GM21423 (cell line): Measurements from ENCODE around the gene PRR5.
A peak's percentile ranks its signal among the peaks of the same experiment; 100 is the strongest.

Source experiments
- ATAC-seq: cut with Tn5 transposase; IDR thresholded peaks from one replicate; pipeline ENCODE4 v1.9.1; 2021; ENCODE audit warnings: mild to moderate bottlenecking, moderate library complexity; ENCODE audit not compliant: unreplicated experiment

PRR5 gene

DNA sequence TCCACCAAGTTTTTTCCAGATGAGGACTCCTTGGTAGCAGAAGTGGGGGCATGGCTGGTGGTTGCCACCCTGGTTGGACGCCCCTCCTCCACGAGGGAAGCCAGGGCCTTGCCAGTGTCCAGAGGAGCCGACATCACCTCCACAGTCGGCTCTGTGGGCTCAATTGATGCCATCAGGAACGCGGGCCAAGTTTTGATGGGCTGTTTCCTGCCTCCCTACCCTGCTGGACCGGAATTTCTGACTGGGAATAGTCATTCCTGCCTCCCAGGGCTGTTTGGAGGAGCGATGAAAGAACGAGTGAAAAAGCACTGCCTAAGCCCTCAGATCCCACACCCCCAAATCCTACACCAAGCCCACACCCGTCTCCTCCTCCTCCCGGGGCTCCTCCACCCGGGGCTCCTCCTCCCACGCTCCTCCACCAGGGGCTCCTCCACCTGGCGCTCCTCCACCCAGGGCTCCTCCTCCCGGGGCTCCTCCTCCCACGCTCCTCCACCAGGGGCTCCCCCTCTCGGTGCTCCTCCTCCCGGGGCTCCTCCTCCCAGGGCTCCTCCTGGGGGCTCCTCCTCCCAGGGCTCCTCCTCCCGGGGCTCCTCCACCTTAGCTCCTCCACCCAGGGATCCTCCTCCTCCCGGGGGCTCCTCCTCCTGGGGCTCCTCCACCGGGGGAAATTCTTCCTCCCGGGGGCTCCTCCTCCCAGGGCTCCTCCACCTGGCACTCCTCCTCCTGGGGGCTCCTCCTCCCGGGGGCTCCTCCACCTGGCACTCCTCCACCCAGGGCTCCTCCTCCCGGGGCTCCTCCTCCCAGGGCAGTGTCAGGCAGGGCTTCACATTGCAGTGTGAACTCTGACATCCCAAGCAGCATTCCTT is 10.0 kb upstream of the PRR5 start:
- ATAC-seq = no peak

DNA sequence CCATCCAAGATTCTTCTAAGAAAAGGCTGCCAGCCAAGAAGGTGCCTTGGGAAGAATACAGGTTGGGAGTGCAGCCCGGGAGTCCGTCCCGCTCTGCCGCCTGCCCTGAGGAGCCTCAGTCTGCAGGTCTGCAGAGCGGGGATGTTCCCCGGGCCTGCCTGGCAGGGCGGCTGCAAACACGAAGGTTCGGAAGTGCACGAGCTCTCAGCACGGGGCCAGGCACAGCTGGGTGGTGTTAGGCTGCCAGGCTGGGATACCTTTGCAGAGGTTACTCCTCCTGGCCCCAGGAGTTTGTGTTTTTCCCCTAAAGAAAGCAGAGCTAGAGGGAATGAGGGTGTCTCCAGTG is 9.4 kb upstream of the PRR5 start:
- ATAC-seq = no peak

DNA sequence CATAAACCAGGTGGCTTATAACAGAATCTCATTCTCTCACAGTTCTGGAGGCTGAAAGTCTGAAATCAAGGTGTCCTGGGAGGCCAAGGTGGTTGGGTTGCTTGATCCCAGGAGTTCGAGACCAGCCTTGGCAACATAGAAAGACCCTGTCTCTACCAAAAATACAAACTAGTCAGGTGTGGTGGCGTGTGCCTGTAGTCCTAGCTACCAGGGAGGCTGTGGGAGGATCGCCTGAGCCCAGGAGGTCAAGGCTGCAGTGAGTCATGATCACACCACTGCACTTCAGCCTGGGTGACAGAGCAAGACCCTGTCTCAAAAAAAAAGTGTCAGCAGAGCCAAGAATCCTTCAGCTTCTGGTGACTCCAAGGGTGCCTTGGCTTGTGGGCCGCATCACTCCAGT is 8.9 kb upstream of the PRR5 start:
- no peak for ATAC-seq

- ATAC-seq = no peak
These were observed 8.2 kb upstream of the PRR5 start for GRCh38 chr22:44693756-44694155.

GRCh38 chr22:44697423-44698141 is 4.4 kb upstream of the PRR5 start:
- ATAC-seq = no peak

- no peak for ATAC-seq
These were observed 3.2 kb upstream of the PRR5 start for GRCh38 chr22:44698531-44699421.

- no peak for ATAC-seq
These were observed 1.5 kb upstream of the PRR5 start for GRCh38 chr22:44700456-44700855.

DNA sequence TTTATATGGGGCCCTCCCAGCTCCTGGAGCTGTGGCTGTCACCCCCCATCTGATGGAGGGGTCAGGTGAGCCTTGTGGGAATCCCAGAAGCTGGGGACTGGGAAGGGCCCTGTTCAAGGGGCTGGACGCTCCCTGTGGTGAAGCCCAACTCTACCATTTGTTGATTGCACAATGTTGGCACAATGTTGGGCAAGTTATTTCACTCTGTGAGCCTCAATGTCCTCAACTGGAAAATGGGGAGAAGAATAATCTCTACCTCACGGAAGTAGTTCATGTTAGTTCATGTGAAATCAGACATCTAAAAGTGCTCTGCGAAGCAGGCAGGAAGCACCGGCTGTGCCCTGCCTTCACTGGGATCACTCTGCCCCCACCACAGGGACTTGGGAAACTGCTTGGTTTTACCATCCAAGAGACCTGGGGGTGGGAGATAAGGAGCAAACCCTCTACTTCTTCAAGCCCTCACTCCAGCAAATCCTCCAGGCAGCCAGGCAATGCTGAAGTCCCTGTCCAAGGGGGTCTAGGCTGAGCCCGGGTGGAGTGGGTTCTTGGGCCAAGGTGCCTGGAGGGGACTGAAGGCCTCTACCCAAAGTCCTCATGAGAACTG is 715 bp upstream of the PRR5 start:
- no peak for ATAC-seq

DNA sequence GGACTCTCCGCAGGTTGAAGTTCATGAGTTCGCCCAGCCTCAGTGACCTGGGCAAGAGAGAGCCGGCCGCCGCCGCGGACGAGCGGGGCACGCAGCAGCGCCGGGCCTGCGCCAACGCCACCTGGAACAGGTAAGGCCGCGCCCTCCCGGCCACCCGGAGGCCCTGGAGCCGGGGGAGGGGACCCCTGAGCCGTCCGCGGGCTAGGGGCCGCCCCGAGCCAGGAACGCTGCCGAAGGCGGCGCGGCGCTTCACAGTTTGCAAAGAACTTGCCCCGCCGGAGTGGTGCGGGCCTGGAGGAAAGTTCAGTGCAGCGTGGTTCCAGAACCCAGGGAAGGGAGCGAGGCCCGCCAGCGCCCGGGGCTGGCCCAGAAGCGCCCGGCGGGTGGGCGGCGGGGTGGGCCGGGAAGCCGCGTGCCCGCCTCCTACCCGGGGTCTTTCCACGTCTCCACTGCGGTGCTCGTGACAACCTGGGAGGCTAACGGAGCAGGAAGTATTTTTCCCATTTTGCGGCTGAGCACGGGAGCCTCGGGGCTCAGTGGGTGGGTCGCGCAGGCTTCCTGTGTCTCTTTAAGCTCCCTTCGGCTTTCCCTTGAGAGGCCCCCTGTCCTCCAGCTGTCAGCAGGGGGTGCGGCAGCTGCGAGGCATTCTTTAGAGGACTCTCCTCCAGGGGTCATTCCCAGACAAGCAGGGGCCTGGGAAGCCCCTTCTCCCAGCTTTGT is 635 bp downstream of the PRR5 start:
- ATAC-seq = peak; percentile 25

DNA sequence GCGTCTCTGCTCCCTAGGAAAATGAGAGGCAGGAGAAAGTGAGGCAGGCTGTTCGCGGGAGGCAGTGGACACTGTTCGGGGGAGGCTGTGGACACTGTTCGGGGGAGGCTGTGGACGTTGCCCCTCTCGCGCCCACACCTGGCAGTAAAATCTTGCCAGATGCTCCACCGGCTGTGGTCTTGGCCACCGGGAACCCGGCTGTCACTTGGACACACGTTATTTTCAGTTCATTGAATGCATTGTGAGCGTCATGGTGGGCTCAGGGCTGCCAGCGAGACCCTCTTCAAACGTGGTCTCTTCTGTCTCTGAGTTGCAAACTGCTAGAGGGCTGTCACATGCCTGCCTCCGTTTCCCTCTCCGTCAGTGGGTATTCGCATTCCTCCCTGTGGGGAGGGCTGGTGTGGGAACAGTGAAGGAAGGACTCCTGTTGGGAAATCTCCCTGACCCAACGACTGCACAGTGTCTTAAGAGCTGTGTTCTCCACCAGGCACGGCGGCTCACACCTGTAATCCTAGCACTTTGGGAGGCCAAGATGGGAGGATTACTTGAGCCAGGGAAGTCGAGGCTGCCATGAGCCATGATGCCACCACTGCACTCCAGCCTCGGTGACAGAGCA is 1.4 kb downstream of the PRR5 start:
- ATAC-seq = no peak

GRCh38 chr22:44704159-44705021 is 2.4 kb downstream of the PRR5 start:
- no peak for ATAC-seq

- ATAC-seq = no peak
These were observed 3.0 kb downstream of the PRR5 start for GRCh38 chr22:44705022-44705297.

GRCh38 chr22:44706488-44706887 is 4.5 kb downstream of the PRR5 start:
- ATAC-seq = no peak

- no peak for ATAC-seq
These were observed 5.2 kb downstream of the PRR5 start for GRCh38 chr22:44707178-44707577.

DNA sequence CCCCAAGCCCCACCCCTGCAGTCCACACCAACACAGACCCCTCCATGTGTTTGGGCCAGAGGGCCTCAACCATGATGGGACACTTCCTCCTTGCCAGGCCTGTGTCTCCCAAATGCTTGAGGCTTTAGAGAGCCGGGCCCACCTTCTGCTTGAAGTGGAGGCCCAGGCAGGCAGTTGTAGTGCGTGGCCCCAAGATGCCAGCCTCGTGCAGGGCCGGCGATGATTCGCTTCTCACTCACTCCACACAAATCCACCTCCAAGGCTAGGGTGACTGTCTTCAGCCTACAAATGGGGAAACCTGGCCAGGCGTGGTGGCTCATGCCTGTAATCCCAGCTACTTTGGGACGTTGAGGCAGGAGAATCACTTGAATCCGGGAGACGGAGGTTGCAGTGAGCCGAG is 5.7 kb downstream of the PRR5 start:
- no peak for ATAC-seq

- ATAC-seq = no peak
These were observed 7.9 kb downstream of the PRR5 start for GRCh38 chr22:44709881-44710392.

- ATAC-seq = no peak
These were observed 8.7 kb downstream of the PRR5 start for GRCh38 chr22:44710474-44711240.

- no peak for ATAC-seq
These were observed 9.2 kb downstream of the PRR5 start for GRCh38 chr22:44711241-44711560.
